Measurements from ENCODE around the gene FAM229B.

FAM229B gene, protein sequence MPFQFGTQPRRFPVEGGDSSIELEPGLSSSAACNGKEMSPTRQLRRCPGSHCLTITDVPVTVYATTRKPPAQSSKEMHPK

GRCh38 chr6:112087136-112087911 is at the start of gene FAM229B, which contains the start of gene TUBE1:
Gene FAM229B, plus strand, starts transcription at chr6:112087591. Its CDS starts 11,693 bp downstream, at chr6:112099284.
Gene TUBE1, minus strand, starts transcription at chr6:112087482. Its CDS starts 48 bp downstream, at chr6:112087434.
- Histone ChIP-seq H3K4me3 (ENCODE audit: low read depth, low read length) (peak within 1 kb of the TSS; percentile 94), H3K36me3 (ENCODE audit: control insufficient read depth, insufficient read depth, low read length) (peaks cover 21% of the 10 kb centered on the region; the same call in 1 of the 2 replicates), H3K9me3 (ENCODE audit: control insufficient read depth, insufficient read depth, low read depth, low read length) (no peaks in the 10 kb centered on the region), H3K27me3 (ENCODE audit: control insufficient read depth, insufficient read depth, low read length) (peaks cover 5% of the 10 kb centered on the region; the same call in 1 of the 2 replicates), H3K4me1 (ENCODE audit: control insufficient read depth, insufficient read depth, low read length) (no peaks in the 10 kb centered on the region), H3K27ac (ENCODE audit: low read depth, low read length) (peak within 1 kb of the TSS; percentile 10; the same call in 1 of the 2 replicates), H3K9ac (ENCODE audit: low read length) (peak within 1 kb of the TSS; percentile 77)

GRCh38 chr6:112037783-112038216 is 49.6 kb upstream of the FAM229B start:
- Histone ChIP-seq H3K4me3 (ENCODE audit: low read depth, low read length) (no peak overlapping the region), H3K27me3 (ENCODE audit: control insufficient read depth, insufficient read depth, low read length) (peaks cover 5% of the 10 kb centered on the region; the same call in 1 of the 2 replicates), H3K27ac (ENCODE audit: low read depth, low read length) (no peak overlapping the region), H3K9ac (ENCODE audit: low read length) (no peak overlapping the region), H3K4me1 (ENCODE audit: control insufficient read depth, insufficient read depth, low read length) (peaks cover 16% of the 10 kb centered on the region), H3K9me3 (ENCODE audit: control insufficient read depth, insufficient read depth, low read depth, low read length) (no peaks in the 10 kb centered on the region), H3K36me3 (ENCODE audit: control insufficient read depth, insufficient read depth, low read length) (no peaks in the 10 kb centered on the region)

GRCh38 chr6:112038268-112038667 is 49.1 kb upstream of the FAM229B start:
- Histone ChIP-seq H3K27me3 (ENCODE audit: control insufficient read depth, insufficient read depth, low read length) (peaks cover 4% of the 10 kb centered on the region; the same call in 1 of the 2 replicates), H3K4me1 (ENCODE audit: control insufficient read depth, insufficient read depth, low read length) (peaks cover 16% of the 10 kb centered on the region), H3K27ac (ENCODE audit: low read depth, low read length) (no peak overlapping the region), H3K36me3 (ENCODE audit: control insufficient read depth, insufficient read depth, low read length) (no peaks in the 10 kb centered on the region), H3K4me3 (ENCODE audit: low read depth, low read length) (no peak overlapping the region), H3K9ac (ENCODE audit: low read length) (no peak overlapping the region), H3K9me3 (ENCODE audit: control insufficient read depth, insufficient read depth, low read depth, low read length) (no peaks in the 10 kb centered on the region)

DNA sequence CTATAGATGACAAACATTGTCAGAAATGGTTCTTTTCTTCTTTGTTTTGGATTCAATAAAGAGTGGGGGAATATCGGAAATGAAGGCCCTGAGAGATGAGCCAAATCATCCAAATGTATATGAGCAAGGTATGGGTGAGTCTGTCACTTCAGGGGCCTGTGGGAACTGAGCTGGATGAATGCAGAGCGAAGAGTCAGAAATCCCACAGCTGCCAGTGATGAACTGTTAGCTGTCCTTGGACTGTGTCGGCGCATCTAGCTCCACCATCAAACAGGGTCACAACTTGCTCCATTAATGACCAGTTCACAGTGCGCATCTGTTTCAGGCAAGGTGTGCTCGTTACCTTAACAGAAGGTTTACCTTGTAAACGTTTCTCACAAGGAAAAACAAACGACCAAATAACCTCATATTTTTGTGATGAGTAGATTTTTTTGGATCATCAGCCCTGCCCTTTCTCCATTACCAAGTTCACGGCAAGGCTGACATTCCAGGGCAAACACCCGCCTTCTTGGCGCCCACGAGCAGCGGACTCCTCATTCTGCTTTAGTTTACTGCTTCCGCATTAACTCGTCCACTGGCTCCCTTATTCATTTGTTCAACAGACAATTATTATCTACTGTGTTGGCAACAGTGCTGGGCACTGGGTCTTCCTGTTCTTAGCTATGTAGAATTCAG is 48.5 kb upstream of the FAM229B start:
- Histone ChIP-seq H3K4me1 (ENCODE audit: control insufficient read depth, insufficient read depth, low read length) (peaks cover 16% of the 10 kb centered on the region), H3K27me3 (ENCODE audit: control insufficient read depth, insufficient read depth, low read length) (no peaks in the 10 kb centered on the region), H3K4me3 (ENCODE audit: low read depth, low read length) (no peak overlapping the region), H3K9ac (ENCODE audit: low read length) (no peak overlapping the region), H3K27ac (ENCODE audit: low read depth, low read length) (no peak overlapping the region), H3K9me3 (ENCODE audit: control insufficient read depth, insufficient read depth, low read depth, low read length) (no peaks in the 10 kb centered on the region), H3K36me3 (ENCODE audit: control insufficient read depth, insufficient read depth, low read length) (no peaks in the 10 kb centered on the region)

- no peaks in the 10 kb centered on the region for H3K9me3 ChIP-seq (ENCODE audit: control insufficient read depth, insufficient read depth, low read depth, low read length)
- no peaks in the 10 kb centered on the region for H3K27me3 ChIP-seq (ENCODE audit: control insufficient read depth, insufficient read depth, low read length)
- H3K9ac ChIP-seq (ENCODE audit: low read length): no peak overlapping the region
- no peak overlapping the region for H3K4me3 ChIP-seq (ENCODE audit: low read depth, low read length)
- H3K27ac ChIP-seq (ENCODE audit: low read depth, low read length): no peak overlapping the region
- H3K36me3 ChIP-seq (ENCODE audit: control insufficient read depth, insufficient read depth, low read length): no peaks in the 10 kb centered on the region
- H3K4me1 ChIP-seq (ENCODE audit: control insufficient read depth, insufficient read depth, low read length): peaks cover 12% of the 10 kb centered on the region
Observed at GRCh38 chr6:112039431-112039770, 48.0 kb upstream of the FAM229B start.

DNA sequence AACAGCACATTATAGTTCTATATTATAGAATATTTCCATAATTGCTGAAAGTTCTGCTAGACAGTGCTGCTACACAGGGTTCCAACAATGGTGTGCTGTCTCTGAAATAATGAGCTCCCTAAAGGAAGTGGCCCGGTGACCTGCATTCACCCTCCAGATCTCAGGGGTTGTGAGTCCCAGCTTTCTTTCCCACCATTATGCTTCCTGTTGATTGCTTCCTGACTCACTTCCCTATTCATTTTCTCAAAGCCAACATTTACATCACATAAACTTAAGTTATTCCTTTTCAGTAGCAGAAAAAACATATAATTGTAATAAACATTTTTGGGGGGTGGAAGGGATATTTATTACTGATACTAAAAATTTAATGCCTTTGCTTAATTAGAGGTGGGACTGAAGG is 46.4 kb upstream of the FAM229B start:
- Histone ChIP-seq H3K9me3 (ENCODE audit: control insufficient read depth, insufficient read depth, low read depth, low read length) (no peaks in the 10 kb centered on the region), H3K4me1 (ENCODE audit: control insufficient read depth, insufficient read depth, low read length) (peaks cover 12% of the 10 kb centered on the region), H3K27me3 (ENCODE audit: control insufficient read depth, insufficient read depth, low read length) (no peaks in the 10 kb centered on the region), H3K4me3 (ENCODE audit: low read depth, low read length) (no peak overlapping the region), H3K9ac (ENCODE audit: low read length) (no peak overlapping the region), H3K36me3 (ENCODE audit: control insufficient read depth, insufficient read depth, low read length) (no peaks in the 10 kb centered on the region), H3K27ac (ENCODE audit: low read depth, low read length) (no peak overlapping the region)

GRCh38 chr6:112041535-112041934 is 45.9 kb upstream of the FAM229B start:
- no peaks in the 10 kb centered on the region for H3K27me3 ChIP-seq (ENCODE audit: control insufficient read depth, insufficient read depth, low read length)
- H3K4me1 ChIP-seq (ENCODE audit: control insufficient read depth, insufficient read depth, low read length): peaks cover 12% of the 10 kb centered on the region
- no peak overlapping the region for H3K27ac ChIP-seq (ENCODE audit: low read depth, low read length)
- H3K9ac ChIP-seq (ENCODE audit: low read length): no peak overlapping the region
- no peaks in the 10 kb centered on the region for H3K36me3 ChIP-seq (ENCODE audit: control insufficient read depth, insufficient read depth, low read length)
- no peak overlapping the region for H3K4me3 ChIP-seq (ENCODE audit: low read depth, low read length)
- 0 out of 2 replicates have a peak, but pooled peaks cover under 1% of the 10 kb centered on the region for H3K9me3 ChIP-seq (ENCODE audit: control insufficient read depth, insufficient read depth, low read depth, low read length)

GRCh38 chr6:112043032-112044007 is 44.1 kb upstream of the FAM229B start:
- H3K27ac ChIP-seq (ENCODE audit: low read depth, low read length): peak overlapping the region; percentile 47; the same call in 1 of the 2 replicates
- H3K4me3 ChIP-seq (ENCODE audit: low read depth, low read length): peak overlapping the region; percentile 88
- H3K27me3 ChIP-seq (ENCODE audit: control insufficient read depth, insufficient read depth, low read length): no peaks in the 10 kb centered on the region
- peak overlapping the region; percentile 68 for H3K9ac ChIP-seq (ENCODE audit: low read length)
- peaks cover 8% of the 10 kb centered on the region; the same call in 1 of the 2 replicates for H3K9me3 ChIP-seq (ENCODE audit: control insufficient read depth, insufficient read depth, low read depth, low read length)
- peaks cover 6% of the 10 kb centered on the region for H3K4me1 ChIP-seq (ENCODE audit: control insufficient read depth, insufficient read depth, low read length)
- no peaks in the 10 kb centered on the region for H3K36me3 ChIP-seq (ENCODE audit: control insufficient read depth, insufficient read depth, low read length)

- Histone ChIP-seq H3K27ac (ENCODE audit: low read depth, low read length) (no peak overlapping the region), H3K9ac (ENCODE audit: low read length) (no peak overlapping the region), H3K4me3 (ENCODE audit: low read depth, low read length) (no peak overlapping the region), H3K9me3 (ENCODE audit: control insufficient read depth, insufficient read depth, low read depth, low read length) (peaks cover 8% of the 10 kb centered on the region; the same call in 1 of the 2 replicates), H3K27me3 (ENCODE audit: control insufficient read depth, insufficient read depth, low read length) (no peaks in the 10 kb centered on the region), H3K4me1 (ENCODE audit: control insufficient read depth, insufficient read depth, low read length) (peaks cover 6% of the 10 kb centered on the region), H3K36me3 (ENCODE audit: control insufficient read depth, insufficient read depth, low read length) (no peaks in the 10 kb centered on the region)
Observed at GRCh38 chr6:112044196-112044595, 43.2 kb upstream of the FAM229B start.

DNA sequence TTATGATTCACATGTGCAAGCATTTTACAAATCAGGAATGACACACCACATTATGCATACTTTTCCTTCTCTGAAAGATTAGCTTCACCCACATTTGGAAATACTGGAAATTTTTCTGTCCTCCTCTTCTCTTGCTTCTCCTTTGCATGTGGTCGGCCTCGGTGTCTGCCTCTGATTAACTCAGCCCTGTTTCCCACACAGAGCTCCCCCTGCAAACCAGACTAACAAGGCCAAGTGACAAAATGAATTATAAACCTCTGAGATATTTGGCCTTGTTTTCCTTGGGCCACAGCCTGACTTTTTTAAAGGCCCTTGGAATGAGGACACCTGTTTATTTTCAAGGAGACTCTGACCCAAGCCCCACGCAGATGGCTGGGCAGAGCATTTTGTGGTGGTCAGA is 42.5 kb upstream of the FAM229B start:
- no peak overlapping the region for H3K27ac ChIP-seq (ENCODE audit: low read depth, low read length)
- H3K9ac ChIP-seq (ENCODE audit: low read length): no peak overlapping the region
- H3K9me3 ChIP-seq (ENCODE audit: control insufficient read depth, insufficient read depth, low read depth, low read length): peaks cover 8% of the 10 kb centered on the region; the same call in 1 of the 2 replicates
- H3K27me3 ChIP-seq (ENCODE audit: control insufficient read depth, insufficient read depth, low read length): no peaks in the 10 kb centered on the region
- H3K36me3 ChIP-seq (ENCODE audit: control insufficient read depth, insufficient read depth, low read length): no peaks in the 10 kb centered on the region
- no peak overlapping the region for H3K4me3 ChIP-seq (ENCODE audit: low read depth, low read length)
- peaks cover 6% of the 10 kb centered on the region for H3K4me1 ChIP-seq (ENCODE audit: control insufficient read depth, insufficient read depth, low read length)
